Chondrocyte (in vitro differentiated cells): ENCODE data around the gene OR6T1. TPM values are rescaled to one million over a fixed set of nuclear protein-coding genes. Genes with fewer than 3 reads are reported as not detected.
A peak's percentile ranks its signal among the peaks of the same experiment; 100 is the strongest.

ENCODE experiments used
- DNase-seq: peaks from one replicate; pipeline ENCODE4 v3.0.0; 2021; ENCODE audit warnings: mixed read lengths, low spot score
- H3K27ac Mint-ChIP-seq: one replicate; pipeline ENCODE4 v1.8.0; 2021; ENCODE audit warnings: mild to moderate bottlenecking, moderate library complexity, mixed read lengths; ENCODE audit not compliant: unreplicated experiment
- H3K27me3 Mint-ChIP-seq: 2 replicates; pipeline ENCODE4 v1.8.0; 2021; ENCODE audit warnings: low read depth, mixed read lengths
- H3K36me3 Mint-ChIP-seq: 2 replicates; pipeline ENCODE4 v1.8.0; 2021; ENCODE audit warnings: low read depth, mixed read lengths
- H3K4me1 Mint-ChIP-seq: 2 replicates; pipeline ENCODE4 v1.8.0; 2021; ENCODE audit warnings: low read depth, mild to moderate bottlenecking, mixed read lengths
- H3K4me3 Mint-ChIP-seq: one replicate; pipeline ENCODE4 v1.8.0; 2021; ENCODE audit warnings: mild to moderate bottlenecking, moderate library complexity, mixed read lengths; ENCODE audit not compliant: unreplicated experiment
- H3K9me3 Mint-ChIP-seq: 2 replicates; pipeline ENCODE4 v1.8.0; 2021; ENCODE audit warnings: low read depth, mixed read lengths
- CTCF ChIP-seq: fragments of 200-600 bp; sonication (generic); IDR thresholded peaks from 2 replicates; pipeline ENCODE4 v1.5.0; 2021; ENCODE audit warnings: antibody characterized with exemption, mild to moderate bottlenecking, moderate library complexity
- long read RNA-seq: library from polyadenylated mRNA; stranded (forward); transcript quantifications from one replicate; pipeline ENCODE4 v2.0.0, GENCODE V29; 2021
- total RNA-seq: library from RNA; stranded (reverse); gene quantifications from 3 replicates; pipeline ENCODE4 v1.2.1, GENCODE V29; 2021

The OR6T1 gene
- not detected in 3 replicates for total RNA-seq
- long read RNA-seq: 0 reads

- DNase-seq: no peak
- Mint-ChIP-seq H3K27ac (no peak within 1 kb of the TSS), H3K9me3 (peaks cover 4% of the 10 kb centered on the region), H3K4me1 (no peaks in the 10 kb centered on the region), H3K36me3 (no peaks in the 10 kb centered on the region), H3K4me3 (no peak within 1 kb of the TSS), H3K27me3 (peaks cover 2% of the 10 kb centered on the region)
- no peak for TF ChIP-seq CTCF
Observed at GRCh38 chr11:123943738-123944137, at the start of gene OR6T1. Gene OR6T1, minus strand, starts transcription at chr11:123943838. Its CDS starts 0 bp downstream, at chr11:123943838.

GRCh38 chr11:123979311-123979710 is 35.7 kb upstream of the OR6T1 start:
- H3K36me3 Mint-ChIP-seq: no peaks in the 10 kb centered on the region
- no peak overlapping the region for H3K27ac Mint-ChIP-seq
- peak; percentile 79 for DNase-seq
- TF ChIP-seq CTCF: no peak
- no peaks in the 10 kb centered on the region for H3K4me1 Mint-ChIP-seq
- H3K27me3 Mint-ChIP-seq: no peaks in the 10 kb centered on the region
- H3K9me3 Mint-ChIP-seq: peaks cover 19% of the 10 kb centered on the region
- no peak overlapping the region for H3K4me3 Mint-ChIP-seq

GRCh38 chr11:123977731-123978347 is 34.2 kb upstream of the OR6T1 start, which contains the start of gene OR10S1:
Gene OR10S1, minus strand, starts transcription at chr11:123977781. Its CDS starts 117 bp downstream, at chr11:123977664.
- no peak within 1 kb of the TSS for H3K27ac Mint-ChIP-seq
- H3K4me3 Mint-ChIP-seq: no peak within 1 kb of the TSS
- DNase-seq: no peak
- peaks cover 13% of the 10 kb centered on the region for H3K9me3 Mint-ChIP-seq
- no peaks in the 10 kb centered on the region for H3K36me3 Mint-ChIP-seq
- no peaks in the 10 kb centered on the region for H3K27me3 Mint-ChIP-seq
- TF ChIP-seq CTCF: no peak
- no peaks in the 10 kb centered on the region for H3K4me1 Mint-ChIP-seq

GRCh38 chr11:123976770-123977560 is 33.3 kb upstream of the OR6T1 start:
- H3K27me3 Mint-ChIP-seq: no peaks in the 10 kb centered on the region
- H3K27ac Mint-ChIP-seq: no peak overlapping the region
- H3K36me3 Mint-ChIP-seq: no peaks in the 10 kb centered on the region
- no peak overlapping the region for H3K4me3 Mint-ChIP-seq
- H3K4me1 Mint-ChIP-seq: no peaks in the 10 kb centered on the region
- TF ChIP-seq CTCF: no peak
- no peak for DNase-seq
- H3K9me3 Mint-ChIP-seq: peaks cover 4% of the 10 kb centered on the region

- Mint-ChIP-seq H3K4me3 (no peak overlapping the region), H3K27me3 (peaks cover 3% of the 10 kb centered on the region), H3K27ac (no peak overlapping the region), H3K36me3 (no peaks in the 10 kb centered on the region), H3K4me1 (no peaks in the 10 kb centered on the region), H3K9me3 (peaks cover 3% of the 10 kb centered on the region)
- no peak for TF ChIP-seq CTCF
- DNase-seq: no peak
Observed at GRCh38 chr11:123973816-123974215, 30.2 kb upstream of the OR6T1 start.
